HG03060 (cell line): ENCODE results near the gene FUCA2.

Experiments
- ATAC-seq: cut with Tn5 transposase; IDR thresholded peaks from one replicate; pipeline ENCODE4 v1.9.1; 2021; ENCODE audit warnings: low read depth, moderate number of reproducible peaks; ENCODE audit not compliant: unreplicated experiment

FUCA2 gene, protein sequence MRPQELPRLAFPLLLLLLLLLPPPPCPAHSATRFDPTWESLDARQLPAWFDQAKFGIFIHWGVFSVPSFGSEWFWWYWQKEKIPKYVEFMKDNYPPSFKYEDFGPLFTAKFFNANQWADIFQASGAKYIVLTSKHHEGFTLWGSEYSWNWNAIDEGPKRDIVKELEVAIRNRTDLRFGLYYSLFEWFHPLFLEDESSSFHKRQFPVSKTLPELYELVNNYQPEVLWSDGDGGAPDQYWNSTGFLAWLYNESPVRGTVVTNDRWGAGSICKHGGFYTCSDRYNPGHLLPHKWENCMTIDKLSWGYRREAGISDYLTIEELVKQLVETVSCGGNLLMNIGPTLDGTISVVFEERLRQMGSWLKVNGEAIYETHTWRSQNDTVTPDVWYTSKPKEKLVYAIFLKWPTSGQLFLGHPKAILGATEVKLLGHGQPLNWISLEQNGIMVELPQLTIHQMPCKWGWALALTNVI

DNA sequence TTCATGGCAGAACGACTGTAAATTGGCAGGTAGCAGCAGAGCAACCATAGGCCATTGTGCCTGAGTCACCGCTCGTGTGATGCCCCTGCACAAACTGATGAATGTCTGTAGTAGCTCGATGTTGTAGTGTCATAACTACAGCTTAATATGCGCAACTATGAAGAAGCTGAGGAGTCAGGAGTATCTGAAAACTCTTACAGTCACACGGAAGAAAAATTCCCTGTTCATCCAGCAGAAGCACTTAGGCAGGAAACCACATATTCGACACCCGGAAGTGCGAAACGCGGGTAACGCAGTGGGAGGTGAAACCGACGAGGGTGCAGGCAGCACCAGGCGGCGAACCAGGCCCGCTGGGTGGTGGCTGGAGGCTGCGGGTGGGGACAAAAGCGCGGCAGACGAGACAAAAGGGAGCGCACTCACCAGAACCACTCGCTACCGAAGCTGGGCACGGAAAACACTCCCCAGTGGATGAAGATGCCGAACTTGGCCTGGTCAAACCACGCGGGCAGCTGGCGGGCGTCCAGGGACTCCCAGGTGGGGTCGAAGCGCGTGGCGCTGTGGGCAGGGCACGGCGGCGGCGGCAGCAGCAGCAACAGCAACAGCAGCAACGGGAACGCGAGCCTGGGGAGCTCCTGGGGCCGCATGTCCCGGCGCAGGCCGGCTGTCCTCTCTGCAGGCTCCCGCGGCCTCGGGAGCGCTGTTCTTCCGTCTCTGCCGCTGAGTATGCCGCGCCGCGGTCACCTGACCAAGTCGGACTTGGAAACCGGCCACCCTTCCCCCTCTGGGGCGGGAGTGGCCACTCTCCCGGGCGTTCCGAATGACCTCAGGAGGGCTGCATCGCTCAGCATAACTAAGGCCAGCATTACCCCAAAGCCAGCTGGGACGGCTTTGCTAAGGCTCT, at the start of gene FUCA2:
Gene FUCA2, minus strand, starts transcription at position 730 of the 901 bp plus-strand sequence. Its CDS starts 86 bp downstream, at position 644.
- peak; percentile 44 for ATAC-seq

DNA sequence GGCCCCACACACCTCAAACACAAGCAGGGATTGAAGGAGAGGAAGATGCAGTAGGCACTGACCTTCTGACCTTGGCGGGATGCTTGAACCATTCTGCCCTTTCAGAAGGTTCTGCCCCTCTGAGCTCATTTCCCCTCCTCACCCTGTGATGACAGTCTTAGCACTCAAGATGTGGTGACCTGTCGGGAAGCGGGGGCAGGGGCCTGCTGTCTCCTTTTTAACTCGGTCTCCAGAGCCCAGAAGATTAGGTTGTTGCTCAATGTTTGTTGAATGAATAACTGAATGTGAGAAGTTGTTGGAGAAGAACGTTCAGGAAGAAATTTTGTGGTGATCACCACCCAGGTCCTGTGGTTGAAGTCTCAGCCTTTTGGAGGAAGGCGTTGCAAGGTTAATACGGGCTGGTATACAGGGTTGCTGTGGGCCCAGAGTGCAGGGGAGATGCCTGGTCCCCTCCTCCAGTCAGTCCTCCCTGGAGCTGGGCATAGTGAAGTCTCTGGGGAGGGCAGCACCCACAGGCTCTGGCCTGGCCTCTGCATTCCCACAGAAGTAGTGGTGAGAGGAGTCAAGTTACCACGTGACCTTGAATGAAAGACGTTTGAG, 49.7 kb upstream of the FUCA2 start:
- no peak for ATAC-seq

DNA sequence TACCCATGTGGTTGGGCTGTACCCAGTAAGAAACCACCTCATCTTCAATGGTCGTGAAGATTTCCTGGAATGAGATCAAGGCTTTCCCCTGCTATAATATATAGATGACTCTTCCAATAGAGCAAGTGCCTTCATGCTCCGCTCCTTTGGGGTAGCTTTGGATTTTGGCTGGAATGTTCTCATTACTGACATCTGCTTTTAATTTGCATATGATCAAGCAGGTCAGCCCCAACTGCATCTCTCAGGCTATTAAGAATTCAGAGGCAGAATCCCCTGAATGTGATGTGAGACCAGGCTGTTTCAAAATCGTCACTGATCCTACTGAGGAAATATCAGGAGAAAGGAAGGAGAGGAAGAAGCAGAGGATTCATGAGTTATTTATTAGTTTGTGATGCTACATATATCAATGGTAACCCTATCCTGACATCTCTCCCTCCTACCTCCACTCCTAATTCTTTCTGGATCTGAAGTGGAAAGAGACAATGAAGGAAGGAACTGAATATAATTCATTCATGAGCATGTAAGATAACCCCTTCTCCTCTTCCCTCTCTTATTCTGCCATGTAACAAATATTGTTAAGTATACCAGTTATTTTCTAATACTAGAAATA, 47.6 kb upstream of the FUCA2 start:
- ATAC-seq = no peak

DNA sequence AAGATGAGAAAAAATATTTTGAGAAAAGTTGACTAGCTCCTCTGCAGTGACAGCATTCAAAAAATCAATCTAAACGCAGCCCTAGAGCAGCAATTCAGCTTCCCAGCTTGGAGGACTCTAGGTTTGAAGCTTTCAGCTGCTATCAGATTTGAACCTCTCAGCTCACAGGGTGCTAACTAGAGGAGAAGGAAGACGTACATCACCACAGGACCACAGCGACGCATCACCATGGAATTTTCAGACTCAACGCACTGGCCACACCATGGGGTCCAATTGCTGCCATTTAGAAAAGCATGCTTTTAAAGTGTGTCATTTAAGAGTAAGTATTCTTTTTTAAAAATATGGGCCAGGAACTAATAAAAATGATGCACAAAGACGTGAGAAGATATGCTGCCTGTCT, 45.0 kb upstream of the FUCA2 start:
- ATAC-seq = no peak

DNA sequence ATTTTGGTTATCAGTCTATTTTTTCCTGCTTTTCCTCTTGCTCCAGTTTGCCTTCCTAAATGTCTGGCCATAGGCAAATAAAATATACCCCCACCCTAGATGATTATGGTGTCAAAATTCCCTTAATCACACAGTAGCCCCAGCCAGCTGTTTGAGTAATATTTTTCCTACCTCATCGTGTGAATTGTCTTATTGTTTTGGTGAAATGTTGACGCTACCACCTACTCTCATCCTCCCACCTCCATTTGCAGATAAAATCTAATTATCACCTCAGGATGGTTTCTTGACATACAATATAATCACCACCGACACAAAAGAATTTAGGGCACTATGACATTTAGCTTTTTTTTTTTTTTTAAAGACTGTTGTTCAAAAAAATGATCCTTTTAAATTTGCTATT, 44.1 kb upstream of the FUCA2 start:
- no peak for ATAC-seq

DNA sequence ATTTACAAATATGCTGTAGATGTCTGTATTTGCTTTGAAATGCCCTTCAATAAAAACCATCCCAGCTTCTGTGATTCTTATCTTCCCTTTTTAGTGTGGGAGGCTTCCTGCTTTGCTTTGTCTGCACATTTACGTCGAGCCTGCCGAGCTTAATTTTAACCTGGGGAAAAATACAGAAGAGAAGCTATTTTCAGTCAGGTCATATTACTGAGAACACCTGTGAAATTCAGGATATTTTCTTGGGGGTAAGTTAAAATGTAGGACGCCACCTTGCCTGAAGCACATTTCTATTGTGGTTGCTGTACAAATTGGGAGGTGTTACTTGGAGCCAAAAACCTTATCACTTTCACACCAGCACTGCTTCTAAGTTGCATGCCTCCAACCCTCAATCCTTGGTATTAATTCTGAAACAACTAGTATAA, 43.6 kb upstream of the FUCA2 start:
- no peak for ATAC-seq

DNA sequence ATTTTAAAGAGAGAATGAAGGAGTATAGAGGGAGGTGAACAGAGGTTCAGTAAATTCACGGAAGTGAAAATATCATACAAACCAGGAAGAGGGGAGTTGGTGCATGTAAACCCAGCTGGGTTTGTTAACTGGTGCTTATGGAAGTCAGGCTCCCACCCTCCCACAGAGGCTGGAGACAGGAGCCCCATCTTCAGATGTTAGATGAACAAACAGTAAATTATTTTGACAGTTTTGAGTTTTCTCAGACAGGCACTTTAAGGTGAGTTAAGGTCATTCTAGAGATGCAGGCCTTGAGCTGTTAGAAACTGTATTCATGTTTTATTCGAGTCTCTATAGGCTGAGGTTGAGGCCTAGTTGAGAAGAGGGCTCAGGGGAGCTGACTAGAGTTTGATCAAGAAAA, 41.8 kb upstream of the FUCA2 start:
- no peak for ATAC-seq

DNA sequence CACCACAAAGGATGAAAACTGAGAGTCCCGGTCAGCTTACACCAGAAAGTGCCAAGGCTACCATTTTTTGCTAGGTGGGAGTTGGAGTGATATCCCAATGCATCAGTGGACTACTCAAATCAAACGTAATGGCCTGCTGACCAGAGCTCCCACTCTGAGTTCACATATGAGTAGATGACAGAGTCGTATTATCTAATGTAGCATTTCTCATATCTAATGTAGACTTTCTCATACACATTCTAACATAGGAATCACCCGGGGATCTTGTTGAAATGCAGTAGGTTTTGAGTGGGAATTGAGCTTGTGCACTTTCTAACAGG, 38.4 kb upstream of the FUCA2 start:
- ATAC-seq = no peak

DNA sequence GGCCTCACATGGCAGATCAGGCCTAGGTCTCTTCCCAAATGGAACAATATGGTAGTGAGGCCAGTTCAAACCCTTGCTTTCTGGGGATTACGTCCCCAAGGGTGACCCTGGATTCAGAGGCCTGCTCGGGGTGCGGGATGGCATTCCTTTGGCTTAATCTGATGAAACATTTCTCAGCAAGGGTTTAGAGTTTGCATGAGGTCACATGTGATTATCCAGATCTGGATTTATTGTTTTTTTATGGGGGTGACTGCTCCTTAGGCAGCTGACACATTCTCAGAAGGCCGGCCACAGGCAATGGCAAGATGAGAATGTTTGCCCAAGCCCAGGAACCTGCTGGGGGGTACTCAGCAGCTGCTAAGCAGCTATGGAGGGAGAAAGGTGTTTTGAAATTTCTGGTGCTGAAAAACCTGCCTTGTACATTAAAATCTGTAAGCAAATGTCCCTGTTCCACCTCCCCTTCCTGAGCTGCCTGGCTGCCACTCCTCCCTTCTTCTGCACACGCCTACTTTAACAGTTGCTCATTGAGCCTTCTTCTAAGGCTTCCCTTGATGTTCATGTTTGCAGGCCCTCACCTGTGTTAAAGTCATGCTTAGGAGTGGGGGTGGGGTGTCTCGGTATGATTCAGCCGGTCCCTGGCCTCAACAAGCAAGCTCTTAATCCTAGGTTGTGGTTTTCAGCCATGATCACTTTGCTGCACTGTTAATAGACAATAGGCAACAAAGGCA, 37.9 kb upstream of the FUCA2 start:
- ATAC-seq = peak; percentile 50

DNA sequence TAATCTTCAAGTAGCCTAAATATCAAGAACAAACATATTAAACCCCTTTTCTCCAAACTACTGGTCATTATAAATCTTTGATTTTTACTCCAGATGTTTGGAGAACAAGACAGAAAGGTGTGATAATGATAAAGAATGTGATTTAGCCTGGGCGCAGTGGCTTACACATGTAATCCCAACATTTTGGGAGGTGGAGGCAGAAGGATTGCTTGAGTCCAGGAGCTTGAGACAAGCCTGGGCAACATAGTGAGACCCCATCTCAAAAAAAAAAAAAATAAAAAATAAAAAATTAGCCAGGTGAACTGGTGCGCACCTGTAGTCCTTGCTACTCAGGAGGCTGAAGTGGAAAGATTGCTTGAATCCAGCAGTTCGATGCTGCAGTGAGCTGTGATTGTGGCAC, 35.1 kb upstream of the FUCA2 start:
- ATAC-seq = no peak

DNA sequence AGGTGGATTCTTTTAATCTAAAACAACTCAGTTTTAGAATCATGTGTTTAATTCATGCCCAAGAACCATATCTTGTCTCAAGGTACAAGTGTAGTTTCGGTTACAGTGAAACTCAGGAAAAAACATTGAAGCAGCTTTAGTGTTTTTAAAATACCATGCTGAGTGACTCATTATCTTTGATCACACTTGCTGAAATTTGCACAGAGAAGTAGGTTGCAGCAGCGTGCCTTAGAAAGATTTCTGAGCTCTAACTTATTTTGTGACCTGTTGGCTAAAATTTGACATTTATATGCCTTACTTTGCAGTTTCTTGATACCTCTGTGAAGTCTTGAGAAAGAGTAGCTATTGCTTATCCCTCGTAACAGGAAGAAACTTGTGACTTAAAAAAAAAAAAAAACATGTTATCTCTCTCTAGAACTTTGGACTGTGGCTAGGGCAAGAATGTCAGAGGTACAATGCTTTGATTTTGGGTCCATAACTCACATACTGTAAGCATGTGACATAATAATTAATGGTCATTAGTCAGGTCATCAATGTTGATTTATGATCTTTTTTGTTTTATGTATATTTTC, 34.5 kb upstream of the FUCA2 start:
- ATAC-seq = no peak

DNA sequence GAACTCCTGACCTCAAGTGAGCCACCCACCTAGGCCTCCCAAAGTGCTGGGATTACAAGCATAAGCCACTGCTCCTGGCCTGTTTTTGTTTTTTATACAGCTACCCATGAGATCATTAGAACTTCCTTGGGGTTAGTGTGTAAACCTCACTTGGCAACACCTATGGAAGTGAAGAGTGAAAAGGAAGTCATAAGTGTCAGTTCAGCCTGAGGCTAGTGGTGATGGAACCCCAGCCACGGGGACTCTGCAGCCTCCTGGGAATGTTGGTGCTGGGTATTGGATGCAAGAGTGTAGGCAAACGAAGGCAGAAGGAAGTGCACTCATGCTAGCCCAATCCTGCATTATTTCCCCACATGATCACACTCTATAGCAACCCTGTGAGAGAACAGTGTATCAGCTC, 33.6 kb upstream of the FUCA2 start:
- no peak for ATAC-seq

DNA sequence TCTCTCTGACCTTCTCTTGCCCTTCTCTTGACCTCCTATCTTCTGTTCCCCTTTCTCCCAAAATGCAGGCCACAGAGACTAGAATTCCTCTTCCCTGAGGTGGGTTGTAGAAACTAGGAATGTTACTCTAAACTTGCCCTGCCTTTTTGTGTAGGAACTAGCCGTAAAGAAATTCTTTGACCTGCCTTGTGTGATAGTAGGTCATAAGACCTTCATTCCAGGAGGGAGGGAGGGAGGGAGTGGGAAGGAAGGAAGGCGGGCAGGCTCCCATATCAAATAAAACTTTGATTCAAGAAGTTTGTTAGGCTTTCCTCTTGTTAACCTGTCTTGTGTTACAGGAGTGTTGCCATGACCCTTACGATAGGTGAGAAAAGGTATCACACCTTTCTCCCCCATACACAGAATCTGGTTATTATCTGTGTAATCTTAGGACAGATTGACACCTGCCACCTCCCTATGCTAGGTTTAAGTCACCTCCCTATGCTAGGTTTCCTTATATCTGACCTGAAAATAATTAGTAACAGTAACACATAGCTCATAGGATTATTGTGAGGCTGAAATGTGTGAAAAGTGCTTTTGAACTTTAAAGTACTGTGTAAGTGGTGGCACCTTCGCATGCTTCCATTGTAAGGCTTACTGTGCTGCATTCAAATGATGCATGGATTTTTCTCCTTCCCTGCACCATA, 32.6 kb upstream of the FUCA2 start:
- ATAC-seq = no peak

DNA sequence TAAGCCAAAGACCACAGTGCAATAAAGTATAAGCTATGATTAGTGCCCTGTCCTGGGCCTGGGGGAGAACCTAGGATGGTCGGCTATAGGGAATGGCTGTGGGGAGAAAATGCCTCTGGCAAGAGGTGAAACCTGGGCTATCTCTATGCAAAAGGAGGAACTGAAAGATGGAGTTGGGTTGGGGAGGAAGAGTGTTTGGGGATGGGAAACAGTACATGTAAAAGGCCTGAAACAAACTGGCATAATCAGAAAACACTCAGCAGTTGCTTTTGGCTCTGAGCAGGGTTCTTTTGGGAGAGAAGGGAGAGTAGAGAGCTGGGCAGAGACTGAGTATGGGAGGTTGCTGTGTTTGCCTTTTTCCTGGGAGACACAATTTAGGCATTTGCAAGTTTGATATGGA, 31.9 kb upstream of the FUCA2 start:
- no peak for ATAC-seq

DNA sequence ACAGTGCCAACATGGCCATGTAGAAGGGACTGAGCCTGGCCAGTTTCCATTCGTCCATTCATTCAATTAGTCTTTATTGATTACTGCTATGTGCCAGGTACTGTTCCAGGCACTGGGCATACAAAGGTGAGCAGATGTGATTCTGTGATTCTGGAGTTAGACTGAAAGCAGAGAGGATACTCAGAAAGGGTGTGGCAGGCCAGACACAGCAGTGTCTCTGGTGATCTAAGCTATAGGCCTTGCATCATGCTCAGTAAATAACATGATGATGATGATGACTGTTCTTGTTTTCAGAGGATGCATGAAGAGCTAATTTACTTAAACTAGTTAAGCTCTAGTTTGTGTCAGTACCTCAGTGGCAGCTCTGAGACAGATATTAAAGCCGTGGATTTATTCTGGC, 31.4 kb upstream of the FUCA2 start:
- ATAC-seq = no peak

DNA sequence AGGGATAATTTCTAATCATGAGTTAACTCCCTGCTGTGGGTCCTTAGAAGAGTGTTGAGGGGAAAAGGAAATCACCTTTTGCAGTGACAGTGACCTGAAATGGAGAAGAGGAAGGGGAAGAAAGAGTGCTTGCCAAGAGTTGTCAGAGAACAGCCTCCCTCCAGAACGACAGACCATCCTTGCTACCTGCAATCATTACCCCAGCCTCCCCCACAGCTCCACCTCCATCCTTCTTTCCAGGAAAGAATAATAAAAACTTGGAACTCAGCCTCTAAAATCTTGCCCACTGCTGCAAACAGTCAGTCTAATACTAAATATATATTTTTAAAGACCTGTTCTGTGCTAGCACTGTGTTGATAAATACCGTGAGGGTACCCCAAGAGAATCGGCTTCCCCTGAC, 28.7 kb upstream of the FUCA2 start:
- ATAC-seq = no peak

DNA sequence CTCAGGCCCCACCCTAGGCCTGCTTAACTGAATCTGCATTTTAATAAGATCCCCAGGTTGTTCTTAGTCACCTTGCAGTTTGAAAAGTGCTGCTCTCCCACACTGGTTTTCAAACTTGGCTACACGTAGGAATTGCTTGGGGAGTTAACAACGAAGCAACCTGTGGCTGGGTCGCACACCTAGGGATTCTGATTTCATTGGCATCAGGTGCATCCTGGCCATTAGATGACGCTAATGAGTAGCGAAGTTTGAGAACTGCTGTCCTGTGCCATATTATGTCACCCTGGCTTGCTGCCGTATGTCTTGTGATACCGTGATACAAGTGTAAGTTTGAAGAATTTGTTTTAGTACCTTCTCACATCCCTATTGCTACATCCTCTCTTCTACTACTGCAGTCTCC, 28.2 kb upstream of the FUCA2 start:
- ATAC-seq = no peak

DNA sequence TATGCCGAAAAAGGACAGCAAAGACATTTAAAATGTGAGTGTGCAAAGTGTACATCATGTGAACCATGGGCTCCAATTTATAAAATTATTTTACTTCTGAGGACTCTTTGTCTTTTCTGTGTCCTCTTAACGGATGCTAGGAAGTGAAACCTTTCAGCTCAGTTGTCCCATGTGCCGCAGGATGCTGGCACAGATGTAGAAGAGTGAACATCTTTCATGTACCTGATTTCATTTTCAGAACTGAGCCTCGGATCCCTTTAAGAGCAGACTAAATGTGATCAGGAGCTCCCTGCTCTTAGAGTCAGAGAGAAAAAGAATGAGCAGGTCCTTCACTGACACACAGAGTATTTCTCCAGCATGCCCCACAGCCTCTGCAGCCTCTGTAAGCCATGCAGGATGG, 27.6 kb upstream of the FUCA2 start:
- ATAC-seq = no peak

DNA sequence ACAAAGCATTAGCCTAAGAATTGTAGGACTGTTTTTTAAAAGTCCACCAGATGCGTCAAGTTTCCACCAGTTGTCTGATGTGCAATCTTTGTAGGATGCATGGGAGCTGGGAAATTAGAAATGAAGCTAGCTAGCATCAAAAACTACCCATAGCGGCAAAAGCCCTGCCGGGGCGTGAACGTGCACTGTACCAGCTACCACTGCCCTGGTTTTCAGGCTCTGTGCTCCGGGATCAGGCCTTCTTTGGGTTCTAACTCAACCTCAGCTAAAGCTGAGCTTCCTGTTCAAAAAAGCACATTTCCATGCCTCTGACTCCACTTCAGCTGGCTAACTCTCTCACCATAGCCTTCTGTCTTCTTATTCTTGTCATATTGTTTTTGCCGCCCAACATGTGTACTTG, 26.9 kb upstream of the FUCA2 start:
- ATAC-seq = no peak
